ENCODE data around the gene GCNT2. TPM values are rescaled to one million over a fixed set of nuclear protein-coding genes. Genes with fewer than 3 reads are reported as not detected.

GCNT2 gene
- total RNA-seq, 1 donor from 2014 or later = 13.2 TPM

GRCh38 chr6:10583509-10583901 lies 62.4 kb downstream of the GCNT2 start:
- DNase-seq = no peak
- no peak overlapping the region for H3K27ac Mint-ChIP-seq (ENCODE audit: unreplicated experiment)
- H3K36me3 Mint-ChIP-seq (ENCODE audit: unreplicated experiment) = no peaks in the 10 kb centered on the region
- no peaks in the 10 kb centered on the region for H3K27me3 Mint-ChIP-seq (ENCODE audit: unreplicated experiment)
- peaks cover 6% of the 10 kb centered on the region for H3K9me3 Mint-ChIP-seq (ENCODE audit: unreplicated experiment)
- H3K4me3 Mint-ChIP-seq (ENCODE audit: unreplicated experiment) = no peak overlapping the region
- H3K4me1 Mint-ChIP-seq (ENCODE audit: low read depth, unreplicated experiment) = peaks cover 29% of the 10 kb centered on the region
- TF ChIP-seq CTCF (IDR thresholded peaks at IDR 0.05; ENCODE audit: partially characterized antibody, unreplicated experiment) = no peak

GRCh38 chr6:10584607-10585006 lies 63.5 kb downstream of the GCNT2 start:
- DNase-seq = no peak
- Mint-ChIP-seq H3K4me1 (ENCODE audit: low read depth, unreplicated experiment) (peaks cover 29% of the 10 kb centered on the region), H3K9me3 (ENCODE audit: unreplicated experiment) (peaks cover 6% of the 10 kb centered on the region), H3K27ac (ENCODE audit: unreplicated experiment) (no peak overlapping the region), H3K36me3 (ENCODE audit: unreplicated experiment) (no peaks in the 10 kb centered on the region), H3K4me3 (ENCODE audit: unreplicated experiment) (no peak overlapping the region), H3K27me3 (ENCODE audit: unreplicated experiment) (no peaks in the 10 kb centered on the region)
- no peak for TF ChIP-seq CTCF (IDR thresholded peaks at IDR 0.05; ENCODE audit: partially characterized antibody, unreplicated experiment)

GRCh38 chr6:10585209-10585845 lies 64.2 kb downstream of the GCNT2 start:
- H3K36me3 Mint-ChIP-seq (ENCODE audit: unreplicated experiment) = no peaks in the 10 kb centered on the region
- DNase-seq = peak; percentile 32
- H3K27me3 Mint-ChIP-seq (ENCODE audit: unreplicated experiment) = no peaks in the 10 kb centered on the region
- H3K4me1 Mint-ChIP-seq (ENCODE audit: low read depth, unreplicated experiment) = peaks cover 29% of the 10 kb centered on the region
- peak overlapping the region; percentile 19 for H3K27ac Mint-ChIP-seq (ENCODE audit: unreplicated experiment)
- H3K4me3 Mint-ChIP-seq (ENCODE audit: unreplicated experiment) = peak overlapping the region; percentile 86
- peaks cover 6% of the 10 kb centered on the region for H3K9me3 Mint-ChIP-seq (ENCODE audit: unreplicated experiment)
- TF ChIP-seq CTCF (IDR thresholded peaks at IDR 0.05; ENCODE audit: partially characterized antibody, unreplicated experiment) = no peak

GRCh38 chr6:10586302-10586701 lies 65.2 kb downstream of the GCNT2 start:
- TF ChIP-seq CTCF (IDR thresholded peaks at IDR 0.05; ENCODE audit: partially characterized antibody, unreplicated experiment) = no peak
- peaks cover 29% of the 10 kb centered on the region for H3K4me1 Mint-ChIP-seq (ENCODE audit: low read depth, unreplicated experiment)
- no peak for DNase-seq
- no peak overlapping the region for H3K27ac Mint-ChIP-seq (ENCODE audit: unreplicated experiment)
- H3K36me3 Mint-ChIP-seq (ENCODE audit: unreplicated experiment) = no peaks in the 10 kb centered on the region
- H3K27me3 Mint-ChIP-seq (ENCODE audit: unreplicated experiment) = no peaks in the 10 kb centered on the region
- H3K4me3 Mint-ChIP-seq (ENCODE audit: unreplicated experiment) = peak overlapping the region; percentile 86
- H3K9me3 Mint-ChIP-seq (ENCODE audit: unreplicated experiment) = peaks cover 6% of the 10 kb centered on the region

GRCh38 chr6:10587656-10588406 lies 66.7 kb downstream of the GCNT2 start:
- Mint-ChIP-seq H3K27me3 (ENCODE audit: unreplicated experiment) (no peaks in the 10 kb centered on the region), H3K4me1 (ENCODE audit: low read depth, unreplicated experiment) (peaks cover 29% of the 10 kb centered on the region), H3K4me3 (ENCODE audit: unreplicated experiment) (no peak overlapping the region), H3K9me3 (ENCODE audit: unreplicated experiment) (peaks cover 6% of the 10 kb centered on the region), H3K36me3 (ENCODE audit: unreplicated experiment) (no peaks in the 10 kb centered on the region), H3K27ac (ENCODE audit: unreplicated experiment) (no peak overlapping the region)
- TF ChIP-seq CTCF (IDR thresholded peaks at IDR 0.05; ENCODE audit: partially characterized antibody, unreplicated experiment) = no peak
- DNase-seq = no peak

Measured in glutamatergic neuron (in vitro differentiated cells).